HG03520 (cell line): Measurements from ENCODE around the gene CRNN.

Experiments used
- ATAC-seq: cut with Tn5 transposase; IDR thresholded peaks from one replicate; pipeline ENCODE4 v1.9.1; 2021; ENCODE audit warnings: mild to moderate bottlenecking, moderate library complexity; ENCODE audit not compliant: unreplicated experiment

CRNN gene

DNA sequence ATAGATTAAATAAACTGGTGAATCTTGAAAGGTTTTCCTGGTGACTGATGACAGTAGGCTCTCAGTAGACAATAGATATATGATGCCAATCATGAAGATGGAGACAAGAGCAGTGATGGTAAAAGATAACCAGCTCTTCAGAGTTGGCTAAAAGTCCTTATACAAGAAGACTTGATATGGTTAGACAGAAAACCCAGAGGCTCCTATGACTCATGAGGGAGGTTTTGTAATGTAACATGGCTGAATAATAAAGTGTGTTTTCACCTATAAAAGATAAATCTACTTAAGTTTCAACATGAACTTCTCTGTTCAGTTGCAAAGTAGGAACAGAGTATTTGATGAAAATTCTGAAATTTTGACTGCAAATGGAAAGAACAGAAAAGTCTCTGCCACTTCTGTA is 12.7 kb upstream of the CRNN start:
- no peak for ATAC-seq

DNA sequence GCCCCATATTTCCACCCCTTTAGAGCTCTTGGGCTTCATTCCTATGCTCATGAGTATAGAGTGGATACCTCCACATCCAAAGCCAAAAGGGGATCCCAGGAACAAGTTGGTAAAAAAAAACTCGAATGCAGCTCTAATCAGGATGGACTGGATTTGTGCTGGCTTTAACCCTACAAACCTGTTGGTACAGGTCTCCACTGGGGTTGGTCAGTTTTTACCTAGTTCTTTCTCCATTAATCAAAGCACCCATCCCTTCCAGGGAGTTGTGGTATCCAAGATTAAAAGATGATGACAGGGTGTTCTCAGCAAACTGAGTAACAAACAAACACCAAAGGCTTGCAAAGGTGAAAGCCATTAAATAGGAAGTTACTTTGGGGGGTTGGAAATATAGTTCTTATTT is 5.9 kb upstream of the CRNN start:
- ATAC-seq: no peak

GRCh38 chr1:152415454-152416227 is 1.6 kb upstream of the CRNN start:
- no peak for ATAC-seq

- ATAC-seq: no peak
These were observed 1.3 kb downstream of the CRNN start for GRCh38 chr1:152412756-152413155.

- ATAC-seq: no peak
These were observed 2.9 kb downstream of the CRNN start for GRCh38 chr1:152411134-152411533.

GRCh38 chr1:152410599-152410998 is 3.5 kb downstream of the CRNN start:
- ATAC-seq: no peak

DNA sequence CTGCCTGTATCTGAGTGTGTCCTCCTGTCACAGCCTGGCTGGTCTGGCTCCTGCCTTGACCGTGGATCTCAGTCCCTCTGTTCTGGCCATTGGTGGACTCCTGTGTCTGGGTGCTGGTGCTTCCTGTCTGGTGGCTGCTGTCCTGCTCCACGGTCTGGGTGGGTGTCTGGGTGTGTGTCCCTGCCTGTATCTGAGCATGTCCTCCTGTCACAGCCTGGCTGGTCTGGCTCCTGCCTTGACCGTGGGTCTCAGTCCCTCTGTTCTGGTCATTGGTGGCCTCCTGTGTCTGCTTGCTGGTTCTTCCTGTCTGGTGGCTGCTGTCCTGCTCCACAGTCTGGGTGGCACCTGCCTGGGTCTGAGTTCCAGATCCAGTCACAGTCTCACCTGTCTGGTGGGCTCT is 4.0 kb downstream of the CRNN start:
- ATAC-seq: no peak

DNA sequence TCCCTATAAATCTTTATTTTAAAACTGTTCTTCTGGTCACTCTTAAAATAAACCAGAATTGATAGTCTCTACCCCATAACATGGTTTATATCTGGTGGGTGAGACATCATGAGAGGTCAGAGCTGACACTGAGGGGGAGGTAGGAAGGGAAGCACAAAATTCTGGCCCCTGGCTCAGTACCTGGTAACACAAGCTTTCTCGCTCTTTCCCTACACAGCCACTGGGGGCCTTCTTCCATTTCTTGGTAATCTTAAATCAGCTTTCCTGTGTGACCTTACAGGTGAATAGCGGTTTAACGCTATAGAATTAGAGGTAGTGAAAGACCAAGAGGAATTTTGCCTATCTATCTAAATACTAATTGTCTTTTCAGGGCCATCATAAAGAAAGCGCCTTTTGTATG is 5.4 kb downstream of the CRNN start:
- no peak for ATAC-seq

DNA sequence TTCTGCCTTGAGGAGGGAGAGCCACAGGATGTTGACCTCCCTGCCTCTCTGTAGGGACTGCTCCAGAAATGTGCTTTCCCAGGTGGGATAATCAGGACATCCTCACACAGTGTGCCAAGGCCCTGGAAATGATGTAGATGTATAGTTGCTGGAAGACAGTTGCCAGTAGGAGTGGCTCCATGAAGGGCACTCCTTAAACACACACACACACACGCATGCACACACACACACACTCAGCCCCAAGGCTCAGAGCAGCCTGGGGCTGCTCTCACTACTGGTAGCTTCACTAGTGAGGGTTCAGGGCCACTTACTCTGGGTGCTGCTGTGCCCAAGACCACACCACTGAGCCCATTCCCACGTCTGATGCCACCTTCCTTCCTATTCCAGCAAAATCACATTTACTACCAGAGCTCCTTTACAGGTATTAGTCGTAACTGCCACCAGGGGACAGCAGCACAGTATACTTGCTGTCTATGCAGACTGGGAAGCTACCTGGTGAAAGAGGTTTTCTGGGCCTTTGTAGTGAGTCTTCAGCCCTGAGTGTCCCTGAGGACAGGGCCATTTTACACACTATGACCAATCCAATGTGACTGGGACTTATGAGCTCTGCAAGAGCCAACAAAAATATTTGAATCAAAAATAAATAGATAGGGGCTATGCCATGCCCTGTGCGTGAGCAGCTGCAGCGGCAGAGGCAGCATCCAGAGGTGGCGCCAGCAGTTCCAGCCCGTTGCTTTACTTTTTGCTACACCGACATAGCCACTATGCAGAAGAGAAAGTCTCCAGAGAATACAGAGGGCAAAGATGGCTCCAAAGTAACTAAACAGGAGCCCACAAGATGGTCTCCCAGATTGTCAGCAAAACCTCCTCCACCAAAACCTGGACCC is 15.0 kb downstream of the CRNN start:
- no peak for ATAC-seq

DNA sequence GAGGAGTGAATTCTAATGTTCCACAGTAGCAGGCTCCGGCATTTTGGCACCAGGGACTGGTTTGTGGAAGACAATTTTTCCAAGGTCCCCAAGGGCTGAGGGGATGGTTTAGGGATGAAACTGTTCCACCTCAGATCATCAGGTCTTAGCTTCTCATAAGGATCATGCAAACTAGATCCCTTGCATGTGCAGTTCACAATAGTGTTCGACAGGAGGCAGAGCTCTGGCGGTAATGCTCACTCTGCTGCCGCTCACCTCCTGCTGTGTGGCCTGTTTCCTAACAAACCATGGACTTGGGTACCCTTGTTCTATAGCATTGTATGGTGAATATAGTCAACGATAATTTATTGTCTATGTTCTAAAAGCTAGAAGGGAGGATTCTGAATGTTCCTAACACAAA is 16.6 kb downstream of the CRNN start:
- ATAC-seq: no peak

GRCh38 chr1:152394151-152394550 is 19.9 kb downstream of the CRNN start:
- no peak for ATAC-seq

DNA sequence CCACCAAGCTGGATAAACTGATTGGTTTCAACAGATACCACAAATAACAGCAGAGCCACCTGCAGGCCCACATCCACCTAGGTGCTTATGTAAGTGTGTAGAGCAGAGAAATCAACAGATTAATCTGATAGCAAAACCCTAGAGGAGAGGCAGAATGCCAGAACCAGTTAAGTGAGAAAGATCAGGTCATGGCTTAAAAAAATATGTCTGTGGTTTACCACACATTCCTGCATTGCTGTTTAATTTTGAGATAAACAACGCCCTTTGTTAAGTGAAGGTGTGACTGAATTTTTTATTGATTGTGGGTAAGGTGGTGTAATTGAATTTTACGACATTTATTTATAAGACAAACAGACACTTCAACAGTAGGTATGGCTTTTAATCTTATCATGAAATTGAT is 21.2 kb downstream of the CRNN start:
- no peak for ATAC-seq

DNA sequence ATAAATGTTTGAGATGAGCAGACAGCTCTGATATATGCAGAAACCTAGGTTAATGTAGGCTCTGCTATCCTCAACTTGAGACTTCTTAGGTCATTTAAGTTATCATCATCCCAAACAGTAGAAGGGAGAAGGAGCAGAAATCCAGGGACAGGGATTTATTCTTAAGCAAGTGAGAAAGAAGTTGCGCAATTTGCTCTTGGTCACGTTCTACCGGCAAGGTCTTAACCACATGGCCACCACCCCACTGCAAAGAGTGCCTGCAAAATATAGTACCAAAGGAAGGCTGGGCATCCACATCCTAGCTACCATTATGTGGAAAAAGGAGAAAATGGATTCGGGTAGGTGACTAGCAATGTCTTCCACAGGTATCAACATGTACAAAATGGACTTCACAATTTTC is 25.2 kb downstream of the CRNN start:
- ATAC-seq: no peak

- no peak for ATAC-seq
These were observed 27.1 kb downstream of the CRNN start for GRCh38 chr1:152386940-152387339.

DNA sequence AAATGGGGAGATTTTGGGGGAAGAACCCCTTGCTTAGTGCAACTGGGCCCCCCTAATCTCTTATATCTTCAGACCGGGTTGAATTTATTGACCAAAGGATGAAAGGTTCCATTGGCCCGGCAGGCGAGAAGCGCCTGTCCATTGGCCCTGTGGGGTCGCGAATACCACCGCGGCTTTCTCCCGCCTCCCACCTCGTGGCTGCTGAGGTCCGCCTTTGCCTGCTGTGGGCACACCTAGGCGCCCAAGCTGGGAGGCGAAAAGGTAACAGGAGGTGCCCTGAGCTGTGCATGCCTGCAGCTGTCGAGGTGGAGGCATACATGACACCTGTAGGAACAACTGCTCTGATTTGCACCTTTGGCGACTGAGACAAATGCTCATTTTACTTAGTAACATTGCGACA is 33.1 kb downstream of the CRNN start:
- ATAC-seq: no peak

GRCh38 chr1:152374451-152374850 is 39.6 kb downstream of the CRNN start:
- ATAC-seq: no peak

DNA sequence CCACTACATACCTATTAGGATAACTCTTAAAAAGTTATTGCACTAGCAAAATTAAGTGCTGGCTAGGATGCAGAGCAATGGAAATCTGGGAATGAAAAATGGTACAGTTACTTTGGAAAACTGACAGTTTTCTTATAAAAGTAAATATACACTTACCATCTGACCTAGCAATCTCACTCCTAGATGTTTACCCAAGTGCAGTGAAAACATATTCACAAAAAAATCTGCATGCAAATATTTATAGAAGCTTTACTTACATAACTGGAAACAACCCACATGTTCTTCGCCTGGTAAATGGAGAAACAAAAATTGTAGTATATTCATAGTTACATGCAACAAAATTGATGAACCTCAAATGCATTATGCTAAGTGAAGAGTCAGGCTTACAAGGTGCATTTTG is 41.4 kb downstream of the CRNN start:
- no peak for ATAC-seq

DNA sequence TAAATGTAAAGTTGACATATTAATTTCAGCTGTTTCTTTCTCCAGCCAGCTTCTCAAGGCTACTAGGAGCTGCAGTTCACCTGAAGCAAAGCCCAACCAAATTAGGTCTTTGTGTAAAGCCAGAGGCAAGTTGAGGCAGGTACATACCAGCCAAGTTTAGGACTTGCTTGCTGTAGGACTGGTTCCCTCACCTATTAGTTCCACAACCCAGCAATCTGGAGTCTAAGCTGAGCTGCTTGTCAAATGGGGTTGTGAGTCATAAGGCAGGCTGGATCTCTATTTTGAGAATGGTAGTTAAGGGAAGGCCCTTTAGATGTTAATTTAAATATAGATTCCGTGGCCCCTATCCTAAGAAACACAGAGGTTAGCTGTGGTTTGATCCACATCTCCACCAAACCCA is 46.6 kb downstream of the CRNN start:
- ATAC-seq: no peak

DNA sequence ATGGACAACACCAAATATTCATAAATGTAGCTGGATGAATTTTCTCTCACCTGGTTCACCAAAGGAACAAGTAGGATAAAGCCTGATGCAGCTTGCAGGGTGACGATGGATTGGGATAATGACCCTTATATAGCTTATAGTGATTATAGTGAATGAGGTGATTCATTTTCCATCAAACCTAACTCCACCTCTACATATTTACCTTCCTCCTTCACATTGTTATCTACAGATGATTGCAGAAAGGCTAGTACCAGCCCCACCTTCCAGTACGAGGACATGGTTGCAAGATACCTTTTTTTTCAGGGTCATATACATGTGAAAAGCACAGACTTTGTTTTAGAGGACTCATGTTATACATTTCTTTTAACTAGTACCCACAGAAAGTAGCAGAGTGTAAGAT is 54.2 kb downstream of the CRNN start, which contains the start of gene FLG2:
Gene FLG2 (minus strand): TSS at position 101 of the 400 bp plus-strand sequence. CDS start 1,122 bp downstream, outside the sequence.
- ATAC-seq: no peak
